K562 (cell line): ENCODE measurements around the gene FAM219A. TPM values are rescaled to one million over a fixed set of nuclear protein-coding genes. Genes with fewer than 3 reads are reported as not detected.

Experiments used
- CTCFL ChIP-seq: IDR thresholded peaks from 2 replicates; pipeline ENCODE4 v1.6.1; 2011; ENCODE audit warnings: borderline replicate concordance, low read depth, mild to moderate bottlenecking, moderate library complexity, low read length; ENCODE audit not compliant: insufficient read depth, poor library complexity, severe bottlenecking
- GTF2F1 ChIP-seq: IDR thresholded peaks from 2 replicates; pipeline ENCODE4 v1.6.1; 2011; ENCODE audit warnings: low read depth, low read length, improper control_type of control experiment
- MNT ChIP-seq, 2 experiments: fragments of 450-650 bp; conservative IDR thresholded peaks; 2 replicates each; pipeline ENCODE4 v1.6.1; 2017; ENCODE audit warnings: mild to moderate bottlenecking in 2 of 2, moderate library complexity in 2 of 2
- PCBP1 ChIP-seq: fragments of 200-400 bp; formaldehyde crosslinking; IDR thresholded peaks from 2 replicates; pipeline ENCODE4 v1.6.1; 2018; ENCODE audit warnings: mild to moderate bottlenecking, low read depth, low read length; ENCODE audit not compliant: poor library complexity, severe bottlenecking
- RBM15 ChIP-seq: fragments of 200-400 bp; formaldehyde crosslinking; IDR thresholded peaks from 2 replicates; pipeline ENCODE4 v1.6.1; 2018; ENCODE audit warnings: mild to moderate bottlenecking, low read length, moderate library complexity; ENCODE audit not compliant: insufficient read depth
- SMC3 ChIP-seq: conservative IDR thresholded peaks from 2 replicates; pipeline ENCODE4 v1.6.1; 2011; ENCODE audit warnings: low read depth, low read length, improper control_type of control experiment; ENCODE audit not compliant: insufficient read depth
- TRIM24 ChIP-seq, 2 experiments: fragments of 450-650 bp; IDR thresholded peaks; 2 replicates each; pipeline ENCODE4 v1.6.1; 2016
- ZBTB49 ChIP-seq: sonication (generic); formaldehyde crosslinking; IDR thresholded peaks from 2 replicates; pipeline ENCODE4 v1.8.0; 2022; ENCODE audit warnings: missing genetic modification reagents, mild to moderate bottlenecking, borderline replicate concordance
- ZNF696 ChIP-seq: fragments of 250-450 bp; sonication (Bioruptor Pico); conservative IDR thresholded peaks from 2 replicates; pipeline ENCODE4 v1.4.0; 2020; ENCODE audit warnings: mild to moderate bottlenecking, moderate library complexity
- polyA plus RNA-seq, 8 experiments: library from polyadenylated mRNA; depleted of rRNA in 4 of 8; stranded (reverse) in 5 of 8; unstranded in 3 of 8; fragments of >200 nt; fragmentation: Nextera tagmentation in 2 of 8; fragmentation: Illumina TruSeq in 1 of 8; extraction: Ambion mirVana in 2 of 8; extraction: Trizol in 1 of 8; gene quantifications; 2 replicates each; pipeline versions ENCODE4 v1.2.1 to v1.2.3, GENCODE V29; 2011 to 2014; ENCODE audit warnings: inconsistent platforms in 1 of 8, missing spikeins in 1 of 8
- total RNA-seq, 7 experiments: library from RNA; depleted of rRNA in 6 of 7; stranded (reverse); fragments of >200 nt in 6 of 7; fragmentation: Illumina TruSeq in 2 of 7; extraction: Trizol in 2 of 7; gene quantifications; 2 replicates each; pipeline versions ENCODE4 v1.2.1 to v1.2.3, GENCODE V29; 2011 to 2021; ENCODE audit warnings: low replicate concordance in 1 of 7

FAM219A gene
- total and polyA plus RNA-seq, 9 of the 15 experiments (the other 6 are each of a cell fraction or from before 2014, with no cell fraction given), result 0.63 to 8.6 (median 2.9) TPM

- no peak for TF ChIP-seq ZBTB49 (CRISPR knock-in tag)
- no peak for TF ChIP-seq SMC3
- TF ChIP-seq TRIM24 (IDR thresholded peaks at IDR 0.05), result no peak
- TF ChIP-seq ZNF696 (CRISPR knock-in tag), result no peak
- no peak for TF ChIP-seq CTCFL
- TF ChIP-seq MNT (conservative IDR thresholded peaks at IDR 0.05), result no peak
- TF ChIP-seq GTF2F1, result no peak
- no peak for TF ChIP-seq PCBP1
- TF ChIP-seq RBM15, result no peak
These were observed 986 bp upstream of the FAM219A start (continued) for GRCh38 chr9:34459356-34459755.
